ENCODE data around the gene ARMH1.
"Not testable (repeated sequence)": the region's sequence is repeated elsewhere in the genome, so short reads cannot be mapped to it uniquely, and the experiment has no call there.

The ARMH1 gene

DNA sequence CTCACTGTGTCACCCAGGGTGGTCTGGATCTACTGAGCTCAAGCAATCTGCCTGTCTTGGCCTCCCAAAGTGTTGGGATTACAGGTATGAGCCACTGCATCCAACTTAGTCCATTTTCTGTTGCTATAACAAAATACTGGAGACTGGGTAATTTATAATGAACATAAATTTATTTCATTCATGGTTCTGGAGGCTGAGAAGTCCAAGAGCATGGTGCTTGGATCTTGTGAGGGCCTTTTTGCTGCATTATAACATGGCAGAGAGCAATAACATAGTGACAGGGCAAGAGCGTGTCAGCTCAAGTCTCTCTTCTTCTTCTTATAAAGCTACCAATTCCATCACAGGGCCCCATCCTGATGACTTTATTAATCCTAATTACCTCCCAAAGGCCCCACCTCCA lies 61.5 kb downstream of the ARMH1 start:
- Histone ChIP-seq H3K9me3 (ENCODE audit: control insufficient read depth, insufficient read depth, low read length) (no peaks in the 10 kb centered on the region), H3K79me2 (ENCODE audit: control insufficient read depth, low read length) (peaks cover 19% of the 10 kb centered on the region), H3K27ac (ENCODE audit: low read depth, low read length) (no peak overlapping the region), H3F3A (ENCODE audit: control insufficient read depth, insufficient read depth) (peaks cover 13% of the 10 kb centered on the region), H3K4me3 (ENCODE audit: low read length) (no peak overlapping the region), H4K20me1 (ENCODE audit: control insufficient read depth, insufficient read depth, low read depth, low read length) (no peaks in the 10 kb centered on the region), H3K4me2 (ENCODE audit: low read length) (no peak overlapping the region), H3K36me3 (ENCODE audit: control insufficient read depth, low read length) (peaks cover 13% of the 10 kb centered on the region), H3K4me1 (ENCODE audit: control insufficient read depth, low read length) (peaks cover 33% of the 10 kb centered on the region), H3K27me3 (ENCODE audit: control insufficient read depth, low read length) (no peaks in the 10 kb centered on the region), H3K9me2 (replicated peaks; ENCODE audit: control insufficient read depth, low read length) (no peaks in the 10 kb centered on the region)
- TF ChIP-seq EZH2phosphoT487 (IDR thresholded peaks at IDR 0.05; ENCODE audit: borderline replicate concordance, low read length): no peak

GRCh38 chr1:44738953-44739306 lies 64.4 kb downstream of the ARMH1 start:
- peaks cover 28% of the 10 kb centered on the region for H3K4me1 ChIP-seq (ENCODE audit: control insufficient read depth, low read length)
- H3K4me3 ChIP-seq (ENCODE audit: low read length): peak overlapping the region; percentile 88
- not testable (repeated sequence) for H4K20me1 ChIP-seq (ENCODE audit: control insufficient read depth, insufficient read depth, low read depth, low read length); H3K27me3 ChIP-seq (ENCODE audit: control insufficient read depth, low read length); H3F3A ChIP-seq (ENCODE audit: control insufficient read depth, insufficient read depth); H3K9me3 ChIP-seq (ENCODE audit: control insufficient read depth, insufficient read depth, low read length); H3K9me2 ChIP-seq (replicated peaks; ENCODE audit: control insufficient read depth, low read length)
- H3K79me2 ChIP-seq (ENCODE audit: control insufficient read depth, low read length): peaks cover 47% of the 10 kb centered on the region
- H3K4me2 ChIP-seq (ENCODE audit: low read length): peak overlapping the region; percentile 83
- peaks cover 38% of the 10 kb centered on the region for H3K36me3 ChIP-seq (ENCODE audit: control insufficient read depth, low read length)
- H3K27ac ChIP-seq (ENCODE audit: low read depth, low read length): peak overlapping the region; percentile 61

DNA sequence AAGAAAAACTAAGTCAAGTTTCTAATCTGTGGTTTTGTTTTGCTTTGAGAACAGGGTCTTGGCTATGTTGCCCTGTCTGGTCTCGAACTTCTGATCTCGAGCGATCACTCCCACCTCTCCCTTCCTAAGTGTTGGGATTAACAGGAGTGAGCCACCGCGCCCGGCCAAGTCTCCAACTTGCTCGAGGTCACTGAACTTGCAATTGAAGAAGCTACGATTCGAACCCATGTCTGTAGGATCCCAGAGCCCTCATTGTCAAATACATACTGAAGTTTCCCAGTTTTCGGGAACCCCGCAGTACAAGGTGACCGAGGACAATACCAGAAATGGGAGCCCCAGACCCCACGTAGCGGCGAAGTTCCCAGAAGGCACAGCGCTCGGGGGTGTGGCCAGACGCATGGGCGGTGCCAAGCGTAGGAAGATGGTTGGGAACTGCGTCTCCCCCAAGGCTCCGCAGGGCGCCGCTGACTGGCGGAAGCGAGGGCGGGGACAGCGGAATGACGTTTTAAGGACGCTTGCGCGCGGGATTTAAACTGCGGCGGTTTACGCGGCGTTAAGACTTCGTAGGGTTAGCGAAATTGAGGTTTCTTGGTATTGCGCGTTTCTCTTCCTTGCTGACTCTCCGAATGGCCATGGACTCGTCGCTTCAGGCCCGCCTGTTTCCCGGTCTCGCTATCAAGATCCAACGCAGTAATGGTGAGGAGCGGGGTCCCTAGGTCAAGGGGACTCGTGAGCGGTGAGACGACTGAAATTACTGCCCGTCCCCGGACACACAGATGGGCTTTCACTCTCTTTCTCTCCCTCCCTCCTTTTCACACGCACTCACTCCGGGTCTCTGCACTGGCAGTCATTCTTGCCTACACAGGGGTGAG lies 65.0 kb downstream of the ARMH1 start, which contains the start of gene KIF2C:
Gene KIF2C (plus strand): TSS at position 531 of the 872 bp plus-strand sequence. CDS start 96 bp downstream, at position 627.
- H3K9me2 ChIP-seq (replicated peaks; ENCODE audit: control insufficient read depth, low read length): no peaks in the 10 kb centered on the region
- TF ChIP-seq CTCF (IDR thresholded peaks at IDR 0.05; ENCODE audit: low read depth, low read length, poor library complexity, severe bottlenecking) (no peak), EZH2phosphoT487 (IDR thresholded peaks at IDR 0.05; ENCODE audit: borderline replicate concordance, low read length) (no peak)
- no peaks in the 10 kb centered on the region for H3K27me3 ChIP-seq (ENCODE audit: control insufficient read depth, low read length)
- H3F3A ChIP-seq (ENCODE audit: control insufficient read depth, insufficient read depth): peaks cover 3% of the 10 kb centered on the region; the same call in 1 of the 2 replicates
- peak within 1 kb of the TSS; percentile 88 for H3K4me3 ChIP-seq (ENCODE audit: low read length)
- H3K27ac ChIP-seq (ENCODE audit: low read depth, low read length): peak within 1 kb of the TSS; percentile 61
- no peaks in the 10 kb centered on the region for H4K20me1 ChIP-seq (ENCODE audit: control insufficient read depth, insufficient read depth, low read depth, low read length)
- peaks cover 44% of the 10 kb centered on the region for H3K36me3 ChIP-seq (ENCODE audit: control insufficient read depth, low read length)
- H3K79me2 ChIP-seq (ENCODE audit: control insufficient read depth, low read length): peaks cover 53% of the 10 kb centered on the region
- H3K9me3 ChIP-seq (ENCODE audit: control insufficient read depth, insufficient read depth, low read length): no peaks in the 10 kb centered on the region
- H3K4me1 ChIP-seq (ENCODE audit: control insufficient read depth, low read length): peaks cover 28% of the 10 kb centered on the region
- peak within 1 kb of the TSS; percentile 83 for H3K4me2 ChIP-seq (ENCODE audit: low read length)

DNA sequence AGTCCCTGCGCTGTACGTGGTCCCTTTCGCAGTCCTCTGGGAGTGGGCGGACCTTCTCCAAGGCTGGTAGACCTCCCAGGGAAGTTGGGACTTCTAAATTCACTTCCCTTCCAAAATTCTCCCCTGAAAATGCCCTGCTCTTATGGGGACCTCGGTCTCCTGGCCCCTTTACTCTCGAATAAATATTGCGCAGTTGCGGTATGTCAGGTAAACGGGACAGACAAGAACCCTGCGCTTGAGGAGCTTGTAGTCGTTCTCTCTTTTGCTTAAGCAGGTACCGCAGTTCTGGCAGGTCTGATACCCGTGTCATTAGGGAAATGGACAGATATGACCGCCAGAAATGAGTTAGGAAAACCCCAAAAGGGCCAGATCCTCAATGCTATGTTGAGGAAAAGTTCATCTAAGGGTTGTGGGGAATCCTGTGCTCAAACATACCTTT lies 65.7 kb downstream of the ARMH1 start:
- Histone ChIP-seq H3K4me3 (ENCODE audit: low read length) (peak overlapping the region; percentile 88), H3F3A (ENCODE audit: control insufficient read depth, insufficient read depth) (peaks cover 3% of the 10 kb centered on the region; the same call in 1 of the 2 replicates), H3K27ac (ENCODE audit: low read depth, low read length) (peak overlapping the region; percentile 61), H3K79me2 (ENCODE audit: control insufficient read depth, low read length) (peaks cover 58% of the 10 kb centered on the region), H4K20me1 (ENCODE audit: control insufficient read depth, insufficient read depth, low read depth, low read length) (no peaks in the 10 kb centered on the region), H3K9me2 (replicated peaks; ENCODE audit: control insufficient read depth, low read length) (no peaks in the 10 kb centered on the region), H3K9me3 (ENCODE audit: control insufficient read depth, insufficient read depth, low read length) (no peaks in the 10 kb centered on the region), H3K4me1 (ENCODE audit: control insufficient read depth, low read length) (peaks cover 28% of the 10 kb centered on the region), H3K4me2 (ENCODE audit: low read length) (peak overlapping the region; percentile 83), H3K27me3 (ENCODE audit: control insufficient read depth, low read length) (no peaks in the 10 kb centered on the region), H3K36me3 (ENCODE audit: control insufficient read depth, low read length) (peaks cover 46% of the 10 kb centered on the region)
- TF ChIP-seq CTCF (IDR thresholded peaks at IDR 0.05; ENCODE audit: low read depth, low read length, poor library complexity, severe bottlenecking): no peak
- TF ChIP-seq EZH2phosphoT487 (IDR thresholded peaks at IDR 0.05; ENCODE audit: borderline replicate concordance, low read length): no peak

Data from DOHH2 (cell line).